ENCODE results near the gene SYT17.

GRCh38 chr16:19230575-19230974 lies 62.5 kb downstream of the SYT17 start:
- no peak for TF ChIP-seq GATA1 (IDR thresholded peaks at IDR 0.05; ENCODE audit: low read depth, low read length)
- no peak for TF ChIP-seq POLR2A (IDR thresholded peaks at IDR 0.05; ENCODE audit: low read length)

Data from erythroblast (primary cell).